NB4 (cell line): ENCODE results near the gene TTC38.

Experiments
- MYC ChIP-seq: IDR thresholded peaks from 2 replicates; pipeline ENCODE4 v1.6.1; 2011; ENCODE audit warnings: low read depth, low read length
- TF ChIP-seq, protein P1 (sequence below): IDR thresholded peaks from one replicate; pipeline ENCODE4 v1.5.1; 2012; ENCODE audit warnings: low read depth, low read length

DNA sequence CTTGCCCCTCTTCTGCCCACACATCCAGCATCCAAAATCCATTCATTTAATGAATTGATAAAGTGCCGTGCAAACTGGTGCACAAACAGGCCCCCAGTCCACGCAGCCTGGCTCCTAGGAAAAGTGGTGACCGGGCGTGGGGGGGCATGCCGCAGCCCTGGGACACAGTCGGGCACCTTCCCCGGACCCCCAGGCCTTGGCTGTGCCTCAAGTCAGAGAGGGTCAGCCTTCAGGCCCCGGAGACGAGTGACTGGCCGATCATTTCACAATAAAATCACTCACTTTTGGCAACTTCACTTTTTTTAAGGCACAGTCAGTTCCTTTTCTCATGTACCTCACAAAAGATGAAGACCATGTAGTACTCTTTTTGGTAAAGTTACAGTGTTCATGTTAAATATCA is 25.7 kb upstream of the TTC38 start:
- TF ChIP-seq, protein P1, sequence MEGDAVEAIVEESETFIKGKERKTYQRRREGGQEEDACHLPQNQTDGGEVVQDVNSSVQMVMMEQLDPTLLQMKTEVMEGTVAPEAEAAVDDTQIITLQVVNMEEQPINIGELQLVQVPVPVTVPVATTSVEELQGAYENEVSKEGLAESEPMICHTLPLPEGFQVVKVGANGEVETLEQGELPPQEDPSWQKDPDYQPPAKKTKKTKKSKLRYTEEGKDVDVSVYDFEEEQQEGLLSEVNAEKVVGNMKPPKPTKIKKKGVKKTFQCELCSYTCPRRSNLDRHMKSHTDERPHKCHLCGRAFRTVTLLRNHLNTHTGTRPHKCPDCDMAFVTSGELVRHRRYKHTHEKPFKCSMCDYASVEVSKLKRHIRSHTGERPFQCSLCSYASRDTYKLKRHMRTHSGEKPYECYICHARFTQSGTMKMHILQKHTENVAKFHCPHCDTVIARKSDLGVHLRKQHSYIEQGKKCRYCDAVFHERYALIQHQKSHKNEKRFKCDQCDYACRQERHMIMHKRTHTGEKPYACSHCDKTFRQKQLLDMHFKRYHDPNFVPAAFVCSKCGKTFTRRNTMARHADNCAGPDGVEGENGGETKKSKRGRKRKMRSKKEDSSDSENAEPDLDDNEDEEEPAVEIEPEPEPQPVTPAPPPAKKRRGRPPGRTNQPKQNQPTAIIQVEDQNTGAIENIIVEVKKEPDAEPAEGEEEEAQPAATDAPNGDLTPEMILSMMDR, result no peak
- no peak for TF ChIP-seq MYC
